Rectal smooth muscle tissue (tissue), 1 donor: ENCODE results near the gene TMPRSS4.

ENCODE experiments used
- H3K27ac ChIP-seq: one replicate; pipeline ENCODE4 v1.7.0; 2013; ENCODE audit warnings: low read depth, low read length, inconsistent platforms
- H3K27me3 ChIP-seq: one replicate; pipeline ENCODE4 v1.7.0; 2013; ENCODE audit warnings: low read length; ENCODE audit not compliant: control insufficient read depth, insufficient read depth
- H3K36me3 ChIP-seq: one replicate; pipeline ENCODE4 v1.7.0; 2013; ENCODE audit warnings: low read length; ENCODE audit not compliant: control insufficient read depth, insufficient read depth
- H3K4me1 ChIP-seq: one replicate; pipeline ENCODE4 v1.7.0; 2013; ENCODE audit warnings: low read length; ENCODE audit not compliant: control insufficient read depth, insufficient read depth
- H3K4me3 ChIP-seq: one replicate; pipeline ENCODE4 v1.7.0; 2013; ENCODE audit warnings: low read length
- H3K9ac ChIP-seq: one replicate; pipeline ENCODE4 v1.7.0; 2013; ENCODE audit warnings: low read length

Gene TMPRSS4

DNA sequence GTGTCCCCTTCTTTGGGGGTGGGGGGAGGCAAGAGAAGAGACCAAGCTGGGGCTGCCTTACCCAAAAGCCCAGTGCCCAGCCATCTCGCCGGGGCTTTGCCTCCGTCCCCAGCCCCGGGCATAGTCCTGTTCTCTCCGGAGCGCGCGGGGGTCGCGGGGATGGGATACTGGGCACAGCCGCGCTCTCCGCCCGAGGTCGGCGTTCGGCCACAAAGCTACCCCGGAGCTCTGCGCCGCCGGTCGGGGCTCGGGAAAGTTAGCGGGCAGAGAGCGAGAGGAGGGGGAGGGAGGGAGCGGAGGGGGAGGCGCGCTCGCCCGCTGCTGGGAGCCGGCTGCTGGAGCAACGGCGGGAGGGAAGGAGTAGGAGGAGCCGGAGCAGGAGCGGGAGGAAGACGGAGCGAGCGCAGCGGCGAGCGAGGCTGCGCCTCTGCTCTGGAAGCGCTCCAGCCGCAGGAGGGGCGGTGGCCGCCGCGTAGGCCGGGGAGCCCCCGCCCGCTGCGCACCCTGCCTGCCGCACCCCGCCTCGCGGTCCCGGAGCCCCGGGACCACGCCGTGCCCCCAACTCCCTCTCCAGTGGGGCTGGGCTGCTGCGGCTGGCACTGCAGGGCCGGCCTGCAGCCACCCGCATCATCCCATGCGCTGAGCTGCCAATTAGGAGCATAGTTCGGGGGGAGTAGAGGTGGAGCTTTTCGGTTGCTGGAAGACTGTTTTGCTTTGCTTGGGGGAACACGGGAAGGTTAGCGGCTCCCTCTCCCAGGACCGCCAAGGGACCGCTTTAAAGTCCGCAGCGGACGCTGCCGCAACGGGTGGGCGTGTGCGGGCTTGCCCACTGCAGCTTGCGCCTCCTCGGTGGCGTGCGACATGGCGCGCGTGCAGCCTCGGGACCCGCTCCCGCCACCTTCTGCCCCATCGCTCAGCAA lies 75.9 kb downstream of the TMPRSS4 start, which contains the start of gene SCN4B:
Gene SCN4B, minus strand, starts transcription at position 272 of the 920 bp plus-strand sequence. Its CDS starts 150 bp downstream, at position 122.
- H3K4me1 ChIP-seq, result no peaks in the 10 kb centered on the region
- peaks cover 43% of the 10 kb centered on the region for H3K27me3 ChIP-seq
- no peak within 1 kb of the TSS for H3K27ac ChIP-seq
- H3K4me3 ChIP-seq, result peak within 1 kb of the TSS; percentile 56
- no peak within 1 kb of the TSS for H3K9ac ChIP-seq
- no peaks in the 10 kb centered on the region for H3K36me3 ChIP-seq

GRCh38 chr11:118153516-118153915 lies 76.6 kb downstream of the TMPRSS4 start:
- Histone ChIP-seq H3K4me3 (no peak overlapping the region), H3K27me3 (peaks cover 44% of the 10 kb centered on the region), H3K4me1 (no peaks in the 10 kb centered on the region), H3K36me3 (no peaks in the 10 kb centered on the region), H3K9ac (no peak overlapping the region), H3K27ac (no peak overlapping the region)

DNA sequence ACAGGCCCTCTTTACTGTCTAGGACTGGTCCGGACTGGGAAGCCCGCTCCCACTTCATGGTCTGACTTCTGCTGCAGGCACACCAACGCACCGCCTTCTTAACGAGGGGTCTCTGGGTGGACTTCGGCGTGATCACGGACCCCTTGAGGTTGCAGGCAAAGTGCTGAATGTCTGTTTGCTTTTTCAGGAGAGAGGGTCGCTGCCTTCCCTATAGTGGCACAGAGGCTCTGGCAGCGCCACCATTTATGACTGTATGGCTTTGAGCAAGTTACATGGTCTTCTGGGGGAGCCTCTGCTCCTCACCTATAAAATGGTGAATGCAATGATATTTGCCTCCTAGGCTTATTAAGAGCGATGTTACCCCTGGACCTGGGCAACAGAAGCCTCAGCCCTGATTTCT lies 77.1 kb downstream of the TMPRSS4 start:
- H3K36me3 ChIP-seq, result no peaks in the 10 kb centered on the region
- H3K27me3 ChIP-seq, result peaks cover 48% of the 10 kb centered on the region
- no peak overlapping the region for H3K27ac ChIP-seq
- no peak overlapping the region for H3K4me3 ChIP-seq
- H3K4me1 ChIP-seq, result no peaks in the 10 kb centered on the region
- H3K9ac ChIP-seq, result no peak overlapping the region

GRCh38 chr11:118154641-118155040 lies 77.8 kb downstream of the TMPRSS4 start:
- no peak overlapping the region for H3K4me3 ChIP-seq
- peaks cover 48% of the 10 kb centered on the region for H3K27me3 ChIP-seq
- H3K9ac ChIP-seq, result no peak overlapping the region
- no peaks in the 10 kb centered on the region for H3K4me1 ChIP-seq
- no peaks in the 10 kb centered on the region for H3K36me3 ChIP-seq
- H3K27ac ChIP-seq, result no peak overlapping the region

DNA sequence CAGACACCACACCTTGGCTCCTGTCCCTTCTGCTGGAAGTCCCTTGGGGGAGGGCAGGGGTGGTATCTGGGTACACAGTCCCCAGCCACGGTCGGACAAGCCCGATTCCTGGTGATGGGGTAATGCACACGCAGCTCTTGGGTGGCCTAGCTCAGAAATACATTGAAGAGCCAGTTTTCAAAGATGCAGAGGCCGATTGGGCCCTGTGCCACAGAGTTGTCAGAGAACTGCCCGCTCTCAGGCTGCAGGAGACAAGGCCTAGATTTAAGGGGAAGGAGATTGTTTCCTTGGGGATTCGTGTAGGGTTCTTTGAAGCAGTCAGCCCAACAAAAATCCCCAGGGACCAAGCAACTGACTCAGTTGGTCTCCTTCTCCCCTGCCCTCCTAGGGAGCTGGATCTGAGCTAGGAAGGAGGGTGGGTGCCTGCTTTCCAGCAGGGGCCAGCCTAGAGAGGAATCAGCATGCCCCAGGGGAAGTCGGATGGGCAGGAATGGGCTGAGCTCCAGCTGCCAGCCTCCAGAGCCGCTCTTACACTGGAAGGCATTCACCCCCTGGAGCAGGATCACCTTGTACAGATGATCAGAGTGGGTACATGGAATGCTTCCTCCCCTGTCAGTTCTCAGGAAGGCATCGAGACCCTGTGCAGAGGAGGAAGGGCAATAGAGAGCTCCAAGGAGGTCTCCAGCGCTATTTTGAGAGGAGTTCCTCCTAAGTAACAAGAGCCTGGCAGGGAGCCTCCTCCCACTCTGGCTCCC lies 79.1 kb downstream of the TMPRSS4 start:
- Histone ChIP-seq H3K4me3 (no peak overlapping the region), H3K36me3 (no peaks in the 10 kb centered on the region), H3K4me1 (no peaks in the 10 kb centered on the region), H3K9ac (no peak overlapping the region), H3K27me3 (peaks cover 49% of the 10 kb centered on the region), H3K27ac (no peak overlapping the region)

DNA sequence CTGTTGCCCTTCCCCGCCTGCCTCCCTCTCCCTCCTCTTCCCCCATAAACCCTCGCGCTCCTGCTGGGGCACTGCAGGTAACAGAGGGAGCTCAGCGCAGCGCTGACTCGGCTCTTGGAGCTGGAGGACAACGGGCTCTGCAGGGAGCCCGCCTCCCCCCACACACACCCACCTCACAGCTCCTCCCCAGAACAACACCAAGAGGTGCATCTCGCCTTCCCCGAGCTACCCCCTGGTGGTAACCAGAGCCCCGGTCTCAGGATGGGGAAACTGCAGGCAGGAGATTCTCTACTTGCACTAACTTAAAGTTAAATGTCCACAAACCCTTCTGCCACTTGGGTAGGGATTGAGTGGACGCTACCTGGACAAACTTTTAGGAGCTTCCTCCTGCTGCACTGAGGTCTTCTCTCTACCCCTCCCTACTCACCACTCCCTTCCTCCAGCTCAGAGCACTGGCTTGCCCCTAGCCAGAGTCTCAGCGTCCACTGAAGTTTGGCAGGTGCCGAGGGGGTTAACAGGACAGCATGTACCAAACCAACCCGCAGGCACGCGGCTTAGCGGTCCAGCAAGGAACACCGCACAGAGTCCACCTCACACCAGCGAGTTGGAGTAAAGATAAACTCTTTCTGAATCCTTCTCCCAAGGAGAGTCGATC lies 79.8 kb downstream of the TMPRSS4 start:
- Histone ChIP-seq H3K36me3 (no peaks in the 10 kb centered on the region), H3K4me1 (no peaks in the 10 kb centered on the region), H3K27ac (no peak overlapping the region), H3K27me3 (peaks cover 46% of the 10 kb centered on the region), H3K9ac (no peak overlapping the region), H3K4me3 (no peak overlapping the region)

GRCh38 chr11:118157186-118157895 lies 80.5 kb downstream of the TMPRSS4 start:
- H3K27me3 ChIP-seq, result peaks cover 40% of the 10 kb centered on the region
- no peaks in the 10 kb centered on the region for H3K4me1 ChIP-seq
- no peak overlapping the region for H3K27ac ChIP-seq
- no peaks in the 10 kb centered on the region for H3K36me3 ChIP-seq
- H3K9ac ChIP-seq, result no peak overlapping the region
- no peak overlapping the region for H3K4me3 ChIP-seq

- H3K36me3 ChIP-seq, result no peaks in the 10 kb centered on the region
- H3K4me1 ChIP-seq, result no peaks in the 10 kb centered on the region
- H3K27me3 ChIP-seq, result peaks cover 9% of the 10 kb centered on the region
- no peak overlapping the region for H3K4me3 ChIP-seq
- H3K9ac ChIP-seq, result no peak overlapping the region
- H3K27ac ChIP-seq, result no peak overlapping the region
Observed at GRCh38 chr11:118161786-118162185, 84.9 kb downstream of the TMPRSS4 start.

- no peaks in the 10 kb centered on the region for H3K36me3 ChIP-seq
- no peaks in the 10 kb centered on the region for H3K4me1 ChIP-seq
- no peak overlapping the region for H3K9ac ChIP-seq
- no peak overlapping the region for H3K4me3 ChIP-seq
- H3K27ac ChIP-seq, result no peak overlapping the region
- H3K27me3 ChIP-seq, result peaks cover 7% of the 10 kb centered on the region
Observed at GRCh38 chr11:118162846-118163245, 86.0 kb downstream of the TMPRSS4 start.

GRCh38 chr11:118163494-118163893 lies 86.6 kb downstream of the TMPRSS4 start:
- H3K27me3 ChIP-seq, result peaks cover 6% of the 10 kb centered on the region

GRCh38 chr11:118164885-118165284 lies 88.0 kb downstream of the TMPRSS4 start:
- Histone ChIP-seq H3K27ac (no peak overlapping the region), H3K27me3 (no peaks in the 10 kb centered on the region), H3K4me3 (no peak overlapping the region), H3K9ac (no peak overlapping the region), H3K36me3 (no peaks in the 10 kb centered on the region), H3K4me1 (no peaks in the 10 kb centered on the region)

More at GRCh38 chr11:118163494-118163893, 86.6 kb downstream of the TMPRSS4 start:
- H3K27ac ChIP-seq, result no peak overlapping the region
- H3K4me1 ChIP-seq, result no peaks in the 10 kb centered on the region
- no peak overlapping the region for H3K9ac ChIP-seq
- no peaks in the 10 kb centered on the region for H3K36me3 ChIP-seq
- no peak overlapping the region for H3K4me3 ChIP-seq

DNA sequence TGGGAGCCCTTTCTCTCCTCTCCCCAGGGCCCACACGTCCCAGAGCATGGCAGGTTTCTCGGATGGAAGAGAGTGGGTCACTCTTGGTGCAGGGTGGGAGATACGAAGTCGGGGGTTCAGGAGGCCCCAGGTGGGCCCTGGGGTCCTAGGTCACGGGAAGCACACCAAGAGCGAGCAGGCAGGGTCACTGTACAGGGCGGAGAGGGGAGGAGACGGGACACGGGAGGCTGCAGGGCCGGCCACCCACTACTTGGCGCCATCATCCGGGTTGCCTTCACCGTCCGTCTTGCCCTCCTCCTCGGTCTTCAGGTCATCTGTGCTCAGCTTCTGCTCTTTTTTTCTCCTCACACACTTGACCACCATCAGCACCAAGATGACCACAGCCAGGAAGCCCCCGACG lies 89.8 kb downstream of the TMPRSS4 start:
- Histone ChIP-seq H3K27me3 (no peaks in the 10 kb centered on the region), H3K9ac (no peak overlapping the region), H3K4me3 (no peak overlapping the region), H3K36me3 (no peaks in the 10 kb centered on the region), H3K4me1 (no peaks in the 10 kb centered on the region), H3K27ac (no peak overlapping the region)
